GM06990 (cell line): ENCODE data around the gene BARX1.

ENCODE experiments used
- DNase-seq: peaks from one replicate; pipeline ENCODE4 v3.0.0-alpha.2; 2011; ENCODE audit not compliant: insufficient read length; ENCODE audit errors: extremely low read depth
- H3K27me3 ChIP-seq: replicated peaks from 2 replicates; pipeline ENCODE4 v1.6.0; 2011; ENCODE audit warnings: low read length; ENCODE audit not compliant: control insufficient read depth, insufficient read depth
- H3K36me3 ChIP-seq: 2 replicates; pipeline ENCODE4 v1.5.1; 2011; ENCODE audit warnings: low read length; ENCODE audit not compliant: control insufficient read depth, insufficient read depth
- H3K4me3 ChIP-seq: replicated peaks from 2 replicates; pipeline ENCODE4 v1.5.1; 2011; ENCODE audit warnings: low read depth, mild to moderate bottlenecking, control low read depth, low read length
- CTCF ChIP-seq: IDR thresholded peaks from 2 replicates; pipeline ENCODE4 v1.5.1; 2011; ENCODE audit warnings: low read length, control low read depth, mild to moderate bottlenecking, inconsistent platforms; ENCODE audit not compliant: insufficient read depth, poor library complexity, severe bottlenecking

BARX1 gene

DNA sequence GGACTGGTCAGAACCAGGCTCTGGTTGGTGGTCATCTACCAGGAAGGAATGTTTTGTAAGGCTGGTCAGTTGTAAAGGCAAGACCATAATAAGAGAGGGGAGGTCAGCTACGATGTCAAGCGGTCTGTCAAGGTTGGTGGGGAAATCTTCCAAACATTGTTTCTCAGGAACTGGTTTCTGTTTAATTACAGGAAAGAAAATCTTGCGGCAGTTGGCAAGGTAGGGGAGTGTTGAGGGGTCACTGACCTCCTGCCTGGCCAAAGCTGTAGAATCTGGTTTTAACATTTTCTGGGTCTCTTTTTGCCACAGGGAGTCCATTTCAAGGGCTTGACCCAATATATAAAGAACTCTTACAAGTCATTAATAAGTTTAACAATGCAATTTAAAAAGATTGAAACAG is 39.0 kb upstream of the BARX1 start:
- Histone ChIP-seq H3K36me3 (no peaks in the 10 kb centered on the region), H3K27me3 (no peaks in the 10 kb centered on the region; the same call in 1 of the 2 replicates), H3K4me3 (no peak overlapping the region)
- no peak for DNase-seq
- no peak for TF ChIP-seq CTCF

GRCh38 chr9:93992830-93993229 is 37.7 kb upstream of the BARX1 start:
- no peak for TF ChIP-seq CTCF
- no peaks in the 10 kb centered on the region; the same call in 1 of the 2 replicates for H3K27me3 ChIP-seq
- no peak overlapping the region for H3K4me3 ChIP-seq
- no peaks in the 10 kb centered on the region for H3K36me3 ChIP-seq
- no peak for DNase-seq

- Histone ChIP-seq H3K4me3 (no peak overlapping the region), H3K36me3 (no peaks in the 10 kb centered on the region), H3K27me3 (no peaks in the 10 kb centered on the region; the same call in 1 of the 2 replicates)
- TF ChIP-seq CTCF, result no peak
- DNase-seq, result no peak
Observed at GRCh38 chr9:93990448-93990847, 35.3 kb upstream of the BARX1 start.

DNA sequence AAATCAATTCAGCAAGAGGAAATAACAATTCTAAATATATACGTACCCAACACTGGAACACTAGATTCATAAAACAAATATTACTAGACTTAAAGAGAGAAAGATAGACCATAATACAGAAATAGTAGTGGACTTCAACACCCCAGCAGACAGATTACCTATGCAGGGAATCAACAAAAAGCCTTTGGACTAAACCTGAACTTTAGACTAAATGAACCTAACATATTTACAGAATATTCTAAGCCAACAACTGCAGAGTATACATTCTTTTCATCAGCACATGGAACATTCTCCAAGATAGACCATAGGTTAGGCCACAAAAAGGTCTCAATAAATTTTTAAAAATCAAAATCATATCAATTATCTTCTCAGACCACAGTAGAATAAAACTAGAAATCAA is 32.9 kb upstream of the BARX1 start:
- no peaks in the 10 kb centered on the region for H3K27me3 ChIP-seq
- no peak for TF ChIP-seq CTCF
- DNase-seq, result no peak
- no peaks in the 10 kb centered on the region for H3K36me3 ChIP-seq
- no peak overlapping the region for H3K4me3 ChIP-seq

GRCh38 chr9:93984860-93985259 is 29.7 kb upstream of the BARX1 start:
- Histone ChIP-seq H3K4me3 (no peak overlapping the region), H3K27me3 (no peaks in the 10 kb centered on the region), H3K36me3 (no peaks in the 10 kb centered on the region)
- no peak for TF ChIP-seq CTCF
- DNase-seq, result no peak

DNA sequence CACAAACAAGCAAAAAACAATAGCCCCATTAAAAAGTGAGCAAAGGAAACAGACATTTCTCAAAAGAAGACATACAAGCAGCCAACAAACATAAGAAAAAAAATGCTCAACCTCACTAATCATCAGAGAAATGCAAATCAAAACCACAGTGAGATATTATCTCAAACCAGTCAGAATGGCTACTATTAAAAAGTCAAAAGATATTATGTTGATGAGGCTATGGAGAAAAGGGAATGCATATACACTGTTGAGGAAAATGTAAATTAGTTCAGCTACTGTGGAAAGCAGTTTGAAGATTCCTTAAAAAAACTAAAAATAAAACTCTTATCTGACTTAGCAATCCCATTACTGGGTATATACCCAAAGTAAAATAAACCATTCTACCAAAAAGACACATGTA is 28.7 kb upstream of the BARX1 start:
- no peak for DNase-seq
- Histone ChIP-seq H3K36me3 (no peaks in the 10 kb centered on the region), H3K4me3 (no peak overlapping the region), H3K27me3 (no peaks in the 10 kb centered on the region)
- no peak for TF ChIP-seq CTCF
